Neural progenitor cell (in vitro differentiated cells): ENCODE data around the gene EXO1.

Experiments used
- EZH2 ChIP-seq: fragments of 200-600 bp; sonication (generic); IDR thresholded peaks from 2 replicates; pipeline ENCODE4 v1.6.1; 2017; ENCODE audit warnings: antibody characterized with exemption, mild to moderate bottlenecking, moderate library complexity
- EZH2phosphoT487 ChIP-seq: fragments of 200-600 bp; sonication (generic); IDR thresholded peaks from 2 replicates; pipeline ENCODE4 v1.6.1; 2017; ENCODE audit warnings: antibody characterized with exemption

- TF ChIP-seq EZH2 (no peak), EZH2phosphoT487 (no peak)
These were observed 48.6 kb downstream of the EXO1 start for GRCh38 chr1:241896670-241896962.
